ENCODE results near the gene RHBG.
"Not testable (repeated sequence)": the region's sequence is repeated elsewhere in the genome, so short reads cannot be mapped to it uniquely, and the experiment has no call there.

Gene RHBG

GRCh38 chr1:156342166-156342955 is 26.6 kb upstream of the RHBG start:
- no peak for ATAC-seq
- no peak for TF ChIP-seq CSDC2 (CRISPR knock-in tag; IDR thresholded peaks at IDR 0.05)
- TF ChIP-seq ISL1 (CRISPR knock-in tag; IDR thresholded peaks at IDR 0.05): no peak
- TF ChIP-seq TOX (CRISPR knock-in tag; IDR thresholded peaks at IDR 0.05; ENCODE audit: borderline replicate concordance): no peak
- no peak for TF ChIP-seq ZC3H10 (CRISPR knock-in tag; IDR thresholded peaks at IDR 0.05)
- TF ChIP-seq ZFP30 (CRISPR knock-in tag; IDR thresholded peaks at IDR 0.05): no peak
- TF ChIP-seq TSHZ2 (CRISPR knock-in tag; IDR thresholded peaks at IDR 0.05): no peak
- no peak for TF ChIP-seq POU6F1 (CRISPR knock-in tag; IDR thresholded peaks at IDR 0.05; ENCODE audit: borderline replicate concordance, low read depth)
- no peak for TF ChIP-seq BACH2 (CRISPR knock-in tag; IDR thresholded peaks at IDR 0.05; ENCODE audit: borderline replicate concordance)
- no peak for TF ChIP-seq RARB (CRISPR knock-in tag; IDR thresholded peaks at IDR 0.05)
- no peak for TF ChIP-seq GLIS3 (CRISPR knock-in tag; IDR thresholded peaks at IDR 0.05)
- no peak for TF ChIP-seq TCF4 (CRISPR knock-in tag; IDR thresholded peaks at IDR 0.05; ENCODE audit: borderline replicate concordance)
- no peak for TF ChIP-seq PATZ1 (CRISPR knock-in tag; IDR thresholded peaks at IDR 0.05; ENCODE audit: borderline replicate concordance)
- no peak for TF ChIP-seq ZNF8 (CRISPR knock-in tag; IDR thresholded peaks at IDR 0.05)

GRCh38 chr1:156344409-156344808 is 24.6 kb upstream of the RHBG start:
- ATAC-seq: no peak
- TF ChIP-seq TSHZ2 (CRISPR knock-in tag; IDR thresholded peaks at IDR 0.05) (no peak), CREB5 (CRISPR knock-in tag; IDR thresholded peaks at IDR 0.05; ENCODE audit: low read depth) (no peak), ZNF70 (CRISPR knock-in tag; IDR thresholded peaks at IDR 0.05) (no peak), OSR1 (CRISPR knock-in tag; IDR thresholded peaks at IDR 0.05) (no peak), PATZ1 (CRISPR knock-in tag; IDR thresholded peaks at IDR 0.05; ENCODE audit: borderline replicate concordance) (no peak), ZFP30 (CRISPR knock-in tag; IDR thresholded peaks at IDR 0.05) (no peak), PPARA (CRISPR knock-in tag; IDR thresholded peaks at IDR 0.05; ENCODE audit: borderline replicate concordance) (no peak), GLIS3 (CRISPR knock-in tag; IDR thresholded peaks at IDR 0.05) (no peak), TOX (CRISPR knock-in tag; IDR thresholded peaks at IDR 0.05; ENCODE audit: borderline replicate concordance) (no peak), RARB (CRISPR knock-in tag; IDR thresholded peaks at IDR 0.05) (no peak), ARNTL (CRISPR knock-in tag; IDR thresholded peaks at IDR 0.05; ENCODE audit: borderline replicate concordance, low read depth) (no peak), CSRNP3 (CRISPR knock-in tag; IDR thresholded peaks at IDR 0.05) (no peak), ESRRG (CRISPR knock-in tag; IDR thresholded peaks at IDR 0.05) (no peak)

- ATAC-seq: not testable (repeated sequence)
These were observed 23.0 kb upstream of the RHBG start for GRCh38 chr1:156346035-156346434.

Measured in SK-N-SH treated with all-trans-retinoic acid at 6 μM for 48 hours (cell line).